Stimulated activated CD8-positive, alpha-beta memory T cell treated with anti-CD3 and anti-CD28 coated beads, Interleukin-15, amount 100 ng/mL, for 1 hour (primary cell): ENCODE measurements around the gene QSER1.
"Not testable (repeated sequence)": the region's sequence is repeated elsewhere in the genome, so short reads cannot be mapped to it uniquely, and the experiment has no call there.

Experiments
- DNase-seq: peaks from one replicate; pipeline ENCODE4 v3.0.0-alpha.2; 2020; ENCODE audit warnings: low read depth

The QSER1 gene

GRCh38 chr11:32935462-32936029 is 42.9 kb downstream of the QSER1 start:
- no peak for DNase-seq

- DNase-seq, result not testable (repeated sequence)
Observed at GRCh38 chr11:32936178-32936577, 43.6 kb downstream of the QSER1 start.

DNA sequence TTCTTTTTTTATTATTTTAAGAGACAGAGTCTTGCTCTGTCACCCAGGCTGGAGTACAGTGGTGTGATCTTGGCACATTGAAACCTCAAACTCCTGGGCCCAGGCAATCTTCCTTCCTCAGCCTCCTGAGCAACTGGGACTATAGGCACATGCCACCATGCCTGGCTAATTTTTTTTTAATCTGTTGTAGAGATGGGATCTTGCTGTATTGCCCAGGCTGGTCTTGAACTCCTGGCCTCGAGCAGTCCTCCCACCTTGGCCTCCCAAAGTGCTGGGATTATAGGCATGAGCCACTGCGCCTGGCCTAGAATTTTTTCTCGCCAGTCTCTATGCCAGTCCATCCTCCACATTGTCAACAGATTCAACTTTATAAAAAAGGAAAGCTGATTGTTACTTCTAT is 44.7 kb downstream of the QSER1 start:
- not testable (repeated sequence) for DNase-seq

GRCh38 chr11:32939046-32939445 is 46.4 kb downstream of the QSER1 start:
- no peak for DNase-seq

DNA sequence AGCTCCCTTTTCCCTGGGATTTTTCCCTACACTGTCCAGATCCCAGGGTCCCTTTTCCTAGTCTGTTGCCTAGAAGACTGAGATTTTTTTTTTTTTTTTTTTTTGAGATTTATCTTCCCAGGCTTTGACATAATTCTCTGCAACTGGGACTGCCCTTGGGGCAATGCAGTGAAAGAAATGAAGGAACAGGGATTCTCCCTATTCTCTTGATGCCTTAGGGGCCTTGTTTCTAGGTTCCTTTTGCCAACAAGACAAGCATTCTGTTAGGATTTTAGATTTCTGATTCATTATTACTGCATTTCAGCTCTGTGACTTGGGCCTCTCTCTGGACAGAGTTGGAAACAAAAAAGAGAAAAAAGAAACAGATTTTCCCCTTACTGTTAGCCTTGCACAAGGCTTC is 47.3 kb downstream of the QSER1 start:
- DNase-seq, result no peak

- DNase-seq, result no peak
Observed at GRCh38 chr11:32940865-32941264, 48.3 kb downstream of the QSER1 start.

- no peak for DNase-seq
Observed at GRCh38 chr11:32947978-32948377, 55.4 kb downstream of the QSER1 start.

DNA sequence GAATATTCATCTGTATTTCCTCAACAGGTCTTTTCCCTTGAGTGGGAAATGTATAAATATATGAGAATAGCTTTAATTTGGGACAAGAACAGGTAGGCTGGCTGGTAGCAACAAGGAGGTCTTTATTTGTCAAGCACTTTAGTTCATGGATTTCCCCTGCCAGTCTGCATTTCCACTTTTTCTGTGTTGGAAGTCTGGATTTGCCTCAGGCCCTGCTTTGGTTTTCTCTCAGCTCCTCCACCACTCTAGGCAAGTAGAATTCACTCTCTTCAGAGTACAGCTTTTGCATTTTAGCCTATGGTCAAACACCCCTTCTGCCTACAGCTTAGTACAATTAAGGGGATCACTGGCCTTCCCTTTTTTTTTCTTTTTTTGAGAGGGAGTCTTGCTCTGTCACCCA is 57.1 kb downstream of the QSER1 start:
- DNase-seq, result no peak

- no peak for DNase-seq
Observed at GRCh38 chr11:32952421-32952820, 59.8 kb downstream of the QSER1 start.

- no peak for DNase-seq
Observed at GRCh38 chr11:32953700-32954099, 61.1 kb downstream of the QSER1 start.

- no peak for DNase-seq
Observed at GRCh38 chr11:32960553-32961164, 68.0 kb downstream of the QSER1 start.

- no peak for DNase-seq
Observed at GRCh38 chr11:32962016-32962415, 69.4 kb downstream of the QSER1 start.

- DNase-seq, result no peak
Observed at GRCh38 chr11:32963721-32964120, 71.1 kb downstream of the QSER1 start.

DNA sequence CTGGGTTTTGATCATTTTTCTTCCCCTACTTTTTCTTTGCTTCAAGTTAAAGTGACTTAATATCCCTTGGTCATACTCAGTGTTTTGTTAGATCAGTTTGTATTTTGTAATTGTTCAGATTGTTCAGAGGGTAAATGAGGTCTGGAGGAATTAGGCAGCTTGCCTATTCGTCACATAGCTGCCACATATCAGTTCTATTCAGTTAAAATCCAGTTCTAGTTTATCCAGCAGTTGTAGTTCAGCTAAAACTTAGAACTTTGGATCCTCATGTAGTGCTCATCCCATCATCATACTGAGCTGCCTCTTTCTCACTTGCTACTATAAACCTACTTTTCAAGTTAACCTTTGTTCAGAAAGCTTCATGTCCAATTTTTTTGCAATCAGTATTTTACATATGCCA is 75.9 kb downstream of the QSER1 start:
- no peak for DNase-seq

DNA sequence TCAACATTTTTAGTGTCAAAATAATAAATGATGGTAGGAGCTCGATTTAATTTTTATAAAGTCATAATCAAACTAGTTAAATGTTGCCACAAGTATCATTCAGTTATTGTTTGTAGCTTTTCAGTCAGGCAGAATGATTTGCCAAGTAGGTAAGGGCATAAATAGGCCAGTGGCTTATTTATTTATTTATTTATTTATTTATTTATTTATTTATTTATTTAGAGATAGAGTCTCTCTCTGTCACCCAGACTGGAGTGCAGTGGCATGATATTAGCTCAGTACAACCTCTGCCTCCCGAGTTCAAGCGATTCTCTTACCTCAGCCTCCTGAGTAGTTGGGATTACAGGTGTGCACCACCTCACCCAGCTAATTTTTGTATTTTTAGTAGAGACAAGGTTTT is 79.6 kb downstream of the QSER1 start:
- not testable (repeated sequence) for DNase-seq

GRCh38 chr11:32972781-32973180 is 80.2 kb downstream of the QSER1 start:
- no peak for DNase-seq

DNA sequence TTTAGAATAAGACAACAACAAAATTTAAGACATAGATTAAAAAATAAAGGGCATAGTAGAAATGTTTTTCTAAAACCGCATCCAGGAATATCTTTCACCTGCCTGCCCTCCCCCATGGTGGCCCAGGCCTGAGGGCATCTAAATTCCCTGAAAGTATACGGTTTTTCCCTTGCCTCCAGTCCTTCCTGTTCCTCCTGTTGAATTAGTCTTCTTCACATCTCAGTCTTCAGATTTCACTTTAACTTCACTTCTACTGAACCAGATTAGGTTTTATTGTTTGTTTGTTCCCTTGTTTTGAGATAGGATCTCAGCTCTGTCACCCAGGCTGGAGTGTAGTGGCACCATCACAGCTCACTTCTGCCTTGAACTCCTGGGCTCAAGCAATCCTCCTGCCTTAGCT is 90.0 kb downstream of the QSER1 start:
- no peak for DNase-seq

DNA sequence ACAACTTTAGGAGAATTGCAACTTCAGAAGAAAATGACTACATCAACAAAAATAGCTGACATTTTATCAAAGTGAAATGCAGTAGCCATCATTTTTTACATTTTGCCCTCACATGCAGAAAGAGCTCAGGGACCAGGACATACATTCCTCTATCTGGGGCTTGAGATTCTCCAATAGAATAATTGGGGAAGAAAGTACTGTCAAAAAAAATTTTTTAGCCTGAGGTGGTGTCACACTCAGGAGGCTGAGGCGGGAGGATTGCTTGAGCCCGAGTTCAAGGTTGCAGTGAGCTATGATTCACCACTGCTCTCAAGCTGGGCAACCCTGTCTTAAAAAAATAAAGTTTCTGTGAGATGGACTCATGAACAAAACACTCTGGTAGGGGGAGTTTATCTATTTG is 90.9 kb downstream of the QSER1 start:
- no peak for DNase-seq

GRCh38 chr11:32985600-32985999 is 93.0 kb downstream of the QSER1 start:
- DNase-seq, result no peak

GRCh38 chr11:32987851-32988250 is 95.2 kb downstream of the QSER1 start:
- DNase-seq, result no peak

DNA sequence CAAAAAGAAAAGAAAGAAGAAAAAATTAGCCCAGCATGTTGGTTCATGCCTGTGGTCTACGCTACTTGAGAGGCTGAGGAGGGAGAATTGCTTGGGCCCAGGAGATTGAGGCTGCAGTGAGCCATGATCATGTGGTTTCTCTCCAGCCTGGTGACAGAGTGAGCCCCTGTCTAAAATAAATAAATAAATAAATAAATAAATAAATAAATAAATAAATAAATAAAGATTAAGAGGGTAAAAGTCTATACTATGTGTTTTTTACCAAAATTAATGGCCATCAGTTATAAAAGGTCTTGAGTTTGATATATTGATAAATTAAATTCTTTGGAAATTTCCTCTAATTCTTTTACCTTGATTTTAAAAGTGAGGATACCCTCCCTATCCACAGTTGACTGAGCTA is 97.9 kb downstream of the QSER1 start:
- DNase-seq, result no peak

DNA sequence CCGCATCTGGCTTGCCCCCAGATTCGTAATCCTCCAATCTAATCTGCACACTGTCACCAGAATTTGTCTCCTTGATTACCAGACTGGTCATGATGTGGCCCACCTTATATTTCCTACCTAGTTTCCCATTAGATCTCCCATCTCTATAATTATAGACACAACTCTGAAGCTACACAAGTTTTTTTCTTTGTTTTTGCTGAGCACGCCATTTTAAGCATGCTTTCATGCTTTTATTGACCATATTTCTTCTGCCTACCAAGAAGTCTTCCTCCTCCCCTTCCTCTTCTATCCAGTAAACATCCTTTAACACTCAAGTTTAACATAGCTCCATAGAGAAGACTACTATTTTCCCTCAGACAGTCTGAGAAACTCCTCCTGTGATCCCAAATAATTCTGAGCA is 98.8 kb downstream of the QSER1 start:
- no peak for DNase-seq

DNA sequence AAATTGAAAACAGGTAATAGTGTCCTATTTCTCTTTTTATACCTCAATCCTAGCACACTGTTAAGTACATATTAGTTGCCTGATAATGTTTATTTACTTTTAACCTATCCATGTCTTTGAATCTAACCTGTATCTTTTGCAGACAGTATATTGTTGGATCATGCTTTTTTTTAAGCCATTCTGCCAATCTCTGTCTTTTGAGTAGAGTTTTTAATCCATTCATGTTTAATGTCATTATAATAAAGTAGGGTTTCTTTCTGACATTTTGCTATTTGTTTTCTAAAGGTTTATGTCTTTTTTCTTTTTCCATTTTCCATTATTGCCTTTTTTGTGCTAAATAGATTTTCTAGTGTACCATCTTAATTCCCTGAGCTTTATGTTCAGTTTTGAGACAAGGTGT is 99.3 kb downstream of the QSER1 start:
- DNase-seq, result no peak

DNA sequence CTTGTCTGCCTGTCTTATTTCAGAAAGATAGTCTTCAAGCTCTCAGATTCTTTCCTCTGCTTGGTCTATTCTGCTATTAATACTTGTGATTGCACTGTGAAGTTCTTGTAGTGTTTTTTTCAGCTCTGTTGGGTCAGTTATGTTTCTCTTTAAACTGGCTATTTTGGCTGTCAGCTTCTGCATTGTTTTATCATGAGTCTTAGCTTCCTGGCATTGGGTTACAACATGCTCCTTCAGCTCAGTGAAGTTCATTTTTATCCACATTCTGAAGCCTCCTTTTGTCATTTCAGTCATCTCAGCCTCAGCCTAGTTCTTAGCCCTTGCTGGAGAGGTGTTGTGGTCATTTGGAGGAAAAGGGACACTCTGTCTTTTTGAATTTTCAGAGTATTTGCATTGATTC is 107.6 kb downstream of the QSER1 start:
- no peak for DNase-seq
